HEK293T (cell line): ENCODE measurements around the gene HM13.
"Not testable (repeated sequence)": the region's sequence is repeated elsewhere in the genome, so short reads cannot be mapped to it uniquely, and the experiment has no call there.

Experiments
- CTCF ChIA-PET: fragments of 350-600 bp; formaldehyde crosslinking; extraction: SDS; loops from one replicate; lab custom pipeline; 2021; ENCODE audit warnings: antibody characterized with exemption, inconsistent platforms; lab: Yijun Ruan, JAX
- POLR2A ChIA-PET: fragments of 350-600 bp; formaldehyde crosslinking; extraction: SDS; loops from one replicate; lab custom pipeline; 2020; ENCODE audit warnings: antibody characterized with exemption, inconsistent platforms; lab: Yijun Ruan, JAX
- DNase-seq: peaks from one replicate; pipeline ENCODE4 v3.0.0; 2012; ENCODE audit warnings: mixed read lengths; ENCODE audit errors: extremely low spot score
- ARNT ChIP-seq: fragments of 450-650 bp; IDR thresholded peaks from 2 replicates; pipeline ENCODE4 v1.6.1; 2017; ENCODE audit warnings: mild to moderate bottlenecking
- BHLHE40 ChIP-seq: fragments of 450-650 bp; IDR thresholded peaks from 2 replicates; pipeline ENCODE4 v1.6.1; 2016; ENCODE audit warnings: mild to moderate bottlenecking, moderate library complexity, borderline replicate concordance
- CTBP1 ChIP-seq: fragments of 450-650 bp; IDR thresholded peaks from 2 replicates; pipeline ENCODE4 v1.6.1; 2016; ENCODE audit warnings: borderline replicate concordance
- ELF4 ChIP-seq: fragments of 450-650 bp; IDR thresholded peaks from 2 replicates; pipeline ENCODE4 v1.6.1; 2017; ENCODE audit warnings: antibody characterized with exemption
- FOXA1 ChIP-seq: fragments of 450-650 bp; IDR thresholded peaks from 2 replicates; pipeline ENCODE4 v1.6.1; 2016; ENCODE audit warnings: mild to moderate bottlenecking
- FOXK2 ChIP-seq: fragments of 450-650 bp; IDR thresholded peaks from 2 replicates; pipeline ENCODE4 v1.6.1; 2016; ENCODE audit warnings: mild to moderate bottlenecking
- FOXM1 ChIP-seq: fragments of 450-650 bp; IDR thresholded peaks from 2 replicates; pipeline ENCODE4 v1.6.1; 2017; ENCODE audit warnings: mild to moderate bottlenecking, borderline replicate concordance
- HDGF ChIP-seq: fragments of 450-650 bp; IDR thresholded peaks from 2 replicates; pipeline ENCODE4 v1.6.1; 2017; ENCODE audit warnings: antibody characterized with exemption, borderline replicate concordance
- L3MBTL2 ChIP-seq: fragments of 450-650 bp; conservative IDR thresholded peaks from 2 replicates; pipeline ENCODE4 v1.6.1; 2016; ENCODE audit warnings: mild to moderate bottlenecking
- LEF1 ChIP-seq: fragments of 450-650 bp; IDR thresholded peaks from 2 replicates; pipeline ENCODE4 v1.6.1; 2017; ENCODE audit warnings: mild to moderate bottlenecking, borderline replicate concordance
- NFRKB ChIP-seq: fragments of 450-650 bp; IDR thresholded peaks from 2 replicates; pipeline ENCODE4 v1.6.1; 2016; ENCODE audit warnings: mild to moderate bottlenecking, moderate library complexity
- PKNOX1 ChIP-seq: fragments of 450-650 bp; IDR thresholded peaks from 2 replicates; pipeline ENCODE4 v1.6.1; 2016
- SP1 ChIP-seq: fragments of 450-650 bp; IDR thresholded peaks from 2 replicates; pipeline ENCODE4 v1.6.1; 2017
- SUZ12 ChIP-seq: fragments of 450-650 bp; IDR thresholded peaks from 2 replicates; pipeline ENCODE4 v1.6.1; 2016; ENCODE audit warnings: mild to moderate bottlenecking
- TARDBP ChIP-seq: fragments of 450-650 bp; IDR thresholded peaks from 2 replicates; pipeline ENCODE4 v1.6.1; 2016
- ZNF384 ChIP-seq: fragments of 450-650 bp; IDR thresholded peaks from 2 replicates; pipeline ENCODE4 v1.6.1; 2016

The HM13 gene

DNA sequence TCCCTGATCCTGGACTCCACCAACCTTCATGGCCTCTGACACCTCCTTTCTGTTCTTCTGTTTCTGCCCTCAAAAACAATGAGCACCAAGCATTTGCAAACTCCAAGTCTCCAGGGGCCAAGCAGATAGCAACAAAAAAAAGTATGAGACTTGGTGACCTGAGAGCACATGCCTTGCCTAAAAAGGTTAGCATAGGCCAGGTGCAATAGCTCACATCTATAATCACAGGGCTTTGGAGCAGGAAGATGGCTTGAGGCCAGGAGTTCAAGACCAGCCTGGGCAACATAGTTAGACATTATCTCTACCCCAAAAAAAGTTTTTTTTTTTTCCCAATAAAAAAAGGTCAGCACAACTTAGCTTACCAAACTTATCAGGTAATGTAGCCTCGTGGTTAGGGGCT lies 13.7 kb upstream of the HM13 start:
- DNase-seq, result no peak
- CTCF ChIA-PET, result interaction anchor here (0.9 kb wide), 1 partner anchor 14 kb away, joined by 4 read pairs; no protein-coding TSS in a partner anchor
- TF ChIP-seq FOXK2, result no peak
- TF ChIP-seq FOXM1, result no peak
- TF ChIP-seq NFRKB, result no peak
- TF ChIP-seq SP1, result no peak
- TF ChIP-seq PKNOX1, result no peak
- no peak for TF ChIP-seq ELF4
- no peak for TF ChIP-seq FOXA1
- TF ChIP-seq ZNF384, result no peak
- no peak for TF ChIP-seq SUZ12
- POLR2A ChIA-PET, result interaction anchor here (0.6 kb wide), 1 partner anchor 43 kb away, joined by 3 read pairs; no protein-coding TSS in a partner anchor

DNA sequence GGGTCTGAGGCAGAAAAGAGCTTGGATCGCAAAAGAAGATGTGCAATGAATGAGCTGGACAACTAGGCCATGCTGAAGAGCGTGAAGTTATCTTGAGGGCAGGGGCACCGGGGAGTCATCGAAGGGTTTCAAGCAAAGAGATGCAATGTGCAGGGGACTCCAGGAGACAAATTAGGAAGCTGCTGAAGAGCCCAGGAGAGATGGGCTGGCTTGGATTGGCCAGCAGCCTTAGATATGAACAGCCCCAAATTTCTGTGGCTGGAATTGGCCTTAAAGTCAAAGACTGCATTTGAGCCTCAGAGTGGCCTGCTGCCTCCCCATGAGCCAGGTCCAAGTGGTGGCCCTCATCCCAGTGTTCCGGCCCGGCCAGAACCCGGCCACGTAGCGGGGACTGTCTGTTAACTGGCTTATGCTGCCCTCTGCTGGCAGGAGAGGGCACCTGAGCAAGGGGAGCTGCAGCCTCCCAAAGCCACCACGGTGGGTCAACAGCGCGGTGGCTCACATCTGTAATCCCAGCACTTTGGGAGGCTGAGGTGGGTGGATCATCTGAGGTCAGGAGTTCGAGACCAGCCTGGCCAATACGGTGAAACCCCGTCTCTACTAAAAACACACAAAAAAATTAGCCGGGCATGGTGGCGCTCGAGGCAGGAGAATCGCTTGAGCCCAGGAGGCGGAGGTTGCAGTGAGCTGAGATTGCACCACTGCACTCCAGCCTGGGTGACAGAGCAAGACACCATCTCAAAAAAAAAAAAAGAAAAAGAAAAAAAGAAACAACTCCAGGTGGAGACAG lies 11.2 kb upstream of the HM13 start:
- TF ChIP-seq ZNF384, result peak; percentile 34
- DNase-seq, result peak; percentile 90
- POLR2A ChIA-PET, result not testable (repeated sequence)
- CTCF ChIA-PET, result interaction anchor here (0.6 to 2.8 kb wide), 18 partner anchors 10 to 90 kb away, joined by 3 to 45 read pairs (median 4); partner anchors contain the start of gene DEFB123

- no peak for TF ChIP-seq FOXK2
- no peak for TF ChIP-seq BHLHE40
- TF ChIP-seq PKNOX1, result no peak
- TF ChIP-seq HDGF, result no peak
- no peak for TF ChIP-seq CTBP1
- no peak for TF ChIP-seq ZNF384
- TF ChIP-seq ELF4, result no peak
- TF ChIP-seq NFRKB, result no peak
- TF ChIP-seq SUZ12, result no peak
- TF ChIP-seq SP1, result no peak
- TF ChIP-seq LEF1, result no peak
- no peak for TF ChIP-seq L3MBTL2
- no peak for TF ChIP-seq TARDBP
- no peak for TF ChIP-seq ARNT
- no peak for TF ChIP-seq FOXA1
- no peak for TF ChIP-seq FOXM1
Observed at GRCh38 chr20:31505903-31506302, 8.3 kb upstream of the HM13 start.

GRCh38 chr20:31508517-31509244 lies 5.6 kb upstream of the HM13 start:
- no peak for DNase-seq
- CTCF ChIA-PET, result no interaction called here
- POLR2A ChIA-PET, result no interaction called here
- TF ChIP-seq SP1, result no peak
- no peak for TF ChIP-seq BHLHE40
- TF ChIP-seq FOXM1, result no peak
- TF ChIP-seq FOXA1, result no peak

More at GRCh38 chr20:31505903-31506302, 8.3 kb upstream of the HM13 start:
- no peak for DNase-seq
- CTCF ChIA-PET, result no interaction called here
- POLR2A ChIA-PET, result no interaction called here

- CTCF ChIA-PET, result interaction anchor here (0.6 kb wide), 1 partner anchor 97 kb away, joined by 4 read pairs; no protein-coding TSS in a partner anchor
Observed at GRCh38 chr20:31515072-31515774, 981 bp downstream of the HM13 start.

More at GRCh38 chr20:31515072-31515774, 981 bp downstream of the HM13 start:
- POLR2A ChIA-PET, result no interaction called here
- TF ChIP-seq CTBP1, result no peak
- TF ChIP-seq L3MBTL2, result no peak
- no peak for TF ChIP-seq TARDBP
- TF ChIP-seq PKNOX1, result no peak
- TF ChIP-seq NFRKB, result no peak
- no peak for TF ChIP-seq FOXM1
- TF ChIP-seq LEF1, result no peak
- no peak for TF ChIP-seq ELF4
- no peak for TF ChIP-seq SP1
- no peak for TF ChIP-seq HDGF
- TF ChIP-seq ARNT, result no peak
- no peak for TF ChIP-seq ZNF384
- DNase-seq, result no peak
